A673 (cell line): Measurements from ENCODE around the gene MYL3. TPM values are rescaled to one million over a fixed set of nuclear protein-coding genes. Genes with fewer than 3 reads are reported as not detected.
"Not testable (repeated sequence)": the region's sequence is repeated elsewhere in the genome, so short reads cannot be mapped to it uniquely, and the experiment has no call there.

Experiments used
- BruUV-seq: library from RNA; stranded (reverse); fragments of 400-500 nt; replicated peaks from 2 replicates; lab custom pipeline; 2021; lab: Mats Ljungman, UMichigan
- CTCF ChIA-PET: fragments of 300-600 bp; sonication (Branson Sonifier 250); formaldehyde crosslinking; loops from one replicate; lab custom pipeline; 2022; ENCODE audit warnings: antibody characterized with exemption; lab: Charles Lee
- POLR2A ChIA-PET: fragments of 300-600 bp; sonication (Branson Sonifier 250); formaldehyde crosslinking; loops from one replicate; lab custom pipeline; 2022; ENCODE audit warnings: antibody characterized with exemption; ENCODE audit not compliant: low non-redundant PET; lab: Charles Lee
- DNase-seq: peaks from one replicate; pipeline ENCODE4 v3.0.0-alpha.2; 2015; ENCODE audit warnings: low spot score
- H3K27ac ChIP-seq: fragments of 200-600 bp; sonication (generic); 2 replicates; pipeline ENCODE4 v1.5.1; 2016; ENCODE audit warnings: mixed run types, low read depth, mild to moderate bottlenecking, mixed read lengths, antibody characterized with exemption, low read length; ENCODE audit not compliant: poor library complexity, severe bottlenecking
- H3K27me3 ChIP-seq: fragments of 200-600 bp; sonication (generic); replicated peaks from 2 replicates; pipeline ENCODE4 v1.6.1; 2017; ENCODE audit warnings: mixed run types, low read depth, mild to moderate bottlenecking, mixed read lengths, antibody characterized with exemption, low read length; ENCODE audit not compliant: insufficient read depth, poor library complexity
- H3K36me3 ChIP-seq: fragments of 200-600 bp; sonication (generic); 2 replicates; pipeline ENCODE4 v1.6.1; 2016; ENCODE audit warnings: mixed run types, mild to moderate bottlenecking, mixed read lengths, antibody characterized with exemption, low read length; ENCODE audit not compliant: insufficient read depth, poor library complexity, severe bottlenecking
- H3K4me1 ChIP-seq: fragments of 200-600 bp; sonication (generic); 2 replicates; pipeline ENCODE4 v1.6.1; 2017; ENCODE audit warnings: mixed run types, mild to moderate bottlenecking, mixed read lengths, antibody characterized with exemption, low read length; ENCODE audit not compliant: insufficient read depth, poor library complexity, severe bottlenecking
- H3K4me3 ChIP-seq: fragments of 200-600 bp; sonication (generic); 2 replicates; pipeline ENCODE4 v1.5.1; 2016; ENCODE audit warnings: low read depth, mixed run types, mild to moderate bottlenecking, mixed read lengths, low read length; ENCODE audit not compliant: poor library complexity, severe bottlenecking
- H3K9me3 ChIP-seq: fragments of 200-600 bp; sonication (generic); 2 replicates; pipeline ENCODE4 v1.6.1; 2016; ENCODE audit warnings: mixed run types, low read depth, mild to moderate bottlenecking, mixed read lengths, antibody characterized with exemption, low read length; ENCODE audit not compliant: poor library complexity, severe bottlenecking
- CTCF ChIP-seq: fragments of 300-800, 200-600 bp; sonication (generic); conservative IDR thresholded peaks from 2 replicates; pipeline ENCODE4 v1.5.1; 2017; ENCODE audit warnings: low read depth, mild to moderate bottlenecking, antibody characterized with exemption, low read length, moderate library complexity, mixed read lengths
- EZH2 ChIP-seq: fragments of 200-600 bp; sonication (generic); IDR thresholded peaks from 2 replicates; pipeline ENCODE4 v1.6.1; 2017; ENCODE audit warnings: borderline replicate concordance, low read depth, mild to moderate bottlenecking, mixed read lengths, antibody characterized with exemption, low read length; ENCODE audit not compliant: poor library complexity, severe bottlenecking
- intact Hi-C: fragments of 100-400 bp; cut with micrococcal nuclease; formaldehyde crosslinking; loops from one replicate; pipeline ENCODE4 v1.10.0; 2022; ENCODE audit not compliant: unreplicated experiment
- total RNA-seq: library from RNA; stranded (reverse); gene quantifications from 2 replicates; pipeline ENCODE4 v1.2.3, GENCODE V29; 2021

The MYL3 gene
- total RNA-seq, 1 experiment from 2014 or later = not detected

GRCh38 chr3:46820852-46821251 lies 42.4 kb downstream of the MYL3 start:
- H3K27ac ChIP-seq = no peak overlapping the region
- H3K36me3 ChIP-seq = no peaks in the 10 kb centered on the region
- ChIA-PET POLR2A (no interaction called here), CTCF (no interaction called here)
- no peak overlapping the region for H3K4me3 ChIP-seq
- no peaks in the 10 kb centered on the region for H3K9me3 ChIP-seq
- no peak for DNase-seq
- TF ChIP-seq EZH2 = no peak
- TF ChIP-seq CTCF = no peak
- H3K4me1 ChIP-seq = peaks cover 9% of the 10 kb centered on the region
- intact Hi-C loops = no loop called here
- H3K27me3 ChIP-seq = no peaks in the 10 kb centered on the region
- BruUV-seq = no TSS peak

- intact Hi-C loops = no loop called here
- no peak overlapping the region for H3K27ac ChIP-seq
- H3K9me3 ChIP-seq = no peaks in the 10 kb centered on the region
- DNase-seq = peak; percentile 44
- no peaks in the 10 kb centered on the region for H3K4me1 ChIP-seq
- POLR2A ChIA-PET = no interaction called here
- BruUV-seq = no TSS peak
- H3K36me3 ChIP-seq = no peaks in the 10 kb centered on the region
- no peaks in the 10 kb centered on the region for H3K27me3 ChIP-seq
- no peak overlapping the region for H3K4me3 ChIP-seq
- TF ChIP-seq EZH2 (no peak), CTCF (no peak)
- CTCF ChIA-PET = no interaction called here
Observed at GRCh38 chr3:46812237-46812791, 50.9 kb downstream of the MYL3 start.

- intact Hi-C loops = no loop called here
- CTCF ChIA-PET = no interaction called here
- no peak overlapping the region for H3K27ac ChIP-seq
- H3K4me3 ChIP-seq = no peak overlapping the region
- POLR2A ChIA-PET = no interaction called here
- TF ChIP-seq EZH2 (no peak), CTCF (no peak)
- no peaks in the 10 kb centered on the region for H3K27me3 ChIP-seq
- no peaks in the 10 kb centered on the region for H3K4me1 ChIP-seq
- no peaks in the 10 kb centered on the region for H3K36me3 ChIP-seq
- BruUV-seq = no TSS peak
- DNase-seq = no peak
- no peaks in the 10 kb centered on the region for H3K9me3 ChIP-seq
Observed at GRCh38 chr3:46811615-46812236, 51.5 kb downstream of the MYL3 start.

- intact Hi-C loops, CTCF ChIA-PET, POLR2A ChIA-PET, BruUV-seq, H3K27me3 ChIP-seq, H3K4me1 ChIP-seq, H3K36me3 ChIP-seq, DNase-seq, H3K4me3 ChIP-seq, H3K27ac ChIP-seq, H3K9me3 ChIP-seq: not testable (repeated sequence)
Observed at GRCh38 chr3:46808766-46809165, 54.5 kb downstream of the MYL3 start.
